HG03060 (cell line): ENCODE data around the gene POLR1C.
"Not testable (repeated sequence)": the region's sequence is repeated elsewhere in the genome, so short reads cannot be mapped to it uniquely, and the experiment has no call there.

Experiments
- ATAC-seq: cut with Tn5 transposase; IDR thresholded peaks from one replicate; pipeline ENCODE4 v1.9.1; 2021; ENCODE audit warnings: low read depth, moderate number of reproducible peaks; ENCODE audit not compliant: unreplicated experiment

POLR1C gene

DNA sequence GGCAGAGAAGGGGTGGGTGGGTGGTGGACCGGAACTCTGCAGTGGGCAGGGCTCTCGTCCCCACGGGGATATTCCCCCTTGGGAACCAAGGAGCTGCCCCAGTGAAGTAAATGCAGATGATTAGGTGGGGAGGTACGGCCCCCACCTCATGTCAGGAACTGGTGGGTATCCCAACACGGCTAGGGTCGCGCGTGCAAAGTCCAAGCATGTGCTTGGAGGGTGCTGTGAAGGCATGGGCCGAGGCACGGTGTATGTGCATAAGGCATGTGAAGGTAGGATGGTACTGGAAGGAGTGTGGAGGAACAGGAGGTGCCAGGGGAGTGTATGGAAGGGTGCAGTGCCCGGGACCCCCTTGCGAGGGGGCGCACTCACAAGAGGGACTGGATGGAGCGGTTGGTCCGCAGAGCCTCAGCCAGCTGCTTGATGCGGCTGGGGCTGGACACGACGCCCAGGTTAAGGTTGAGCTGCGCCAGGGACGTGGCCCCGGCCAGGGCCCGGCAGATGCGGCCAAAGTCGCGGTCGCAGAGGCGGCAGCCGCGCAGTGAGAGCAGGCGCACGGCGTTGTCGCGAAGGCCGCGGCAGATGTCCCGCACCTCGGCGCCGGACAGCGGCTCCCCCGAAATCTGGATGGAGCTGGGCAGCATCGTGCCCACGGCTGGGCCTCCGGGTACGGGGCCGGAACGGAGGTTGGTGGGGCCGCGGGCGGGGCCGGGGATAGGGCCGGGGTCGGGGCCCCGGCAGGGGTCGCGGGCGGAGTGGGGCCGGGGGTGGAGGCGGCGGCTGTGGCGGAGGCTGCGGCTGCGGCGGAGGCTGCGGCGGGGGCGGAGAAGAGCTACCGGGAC is 7.5 kb upstream of the POLR1C start:
- ATAC-seq = no peak

DNA sequence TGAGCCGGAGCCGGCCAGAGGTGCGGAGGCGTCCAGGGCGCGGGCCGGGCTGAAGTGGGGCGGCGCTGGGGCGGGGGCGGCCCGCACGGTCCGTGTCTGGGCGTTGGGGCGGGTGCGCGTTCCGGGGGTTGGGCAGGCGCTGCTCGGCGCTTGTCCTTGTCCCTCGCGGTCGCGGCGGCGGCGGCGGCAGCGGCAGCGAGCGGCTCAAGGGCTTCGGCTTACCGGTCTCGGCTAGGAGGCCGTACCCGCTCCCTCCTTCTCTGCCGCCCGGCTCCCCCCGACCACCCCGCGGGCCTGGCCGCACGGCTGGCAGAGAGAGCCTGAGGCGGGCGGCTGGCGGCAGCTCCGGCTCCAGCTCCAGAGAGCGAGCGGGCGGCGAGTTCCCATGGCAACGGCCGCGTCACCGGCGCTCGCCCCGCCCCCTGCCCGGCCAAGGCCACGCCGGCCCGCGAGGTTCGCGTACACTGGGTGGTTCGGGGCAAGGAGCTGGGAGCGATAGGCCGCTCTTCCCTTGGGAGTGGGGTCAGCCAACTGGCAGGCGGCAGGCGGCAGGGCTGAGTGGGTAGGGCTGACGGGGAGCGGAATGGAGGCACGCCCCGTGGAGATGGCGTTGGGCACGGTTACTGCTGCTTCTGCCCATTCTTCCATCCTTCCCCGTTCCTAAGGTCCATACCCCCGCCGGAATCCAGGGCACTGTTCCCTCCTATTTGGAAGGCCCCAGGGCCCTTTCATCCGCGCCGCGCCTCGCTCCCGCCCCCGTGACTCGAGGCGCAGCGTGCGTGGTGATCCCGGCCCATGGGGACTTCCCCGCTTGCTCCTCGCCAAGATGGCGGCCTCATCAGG is 6.7 kb upstream of the POLR1C start, which contains the start of gene LRRC73:
TSS of gene LRRC73 (minus strand) at position 363 of the 843 bp plus-strand sequence. CDS start 561 bp downstream, outside the sequence.
- no peak for ATAC-seq

- ATAC-seq = no peak
Observed at GRCh38 chr6:43510827-43511163, 6.1 kb upstream of the POLR1C start.

- ATAC-seq = no peak
Observed at GRCh38 chr6:43511824-43512415, 5.0 kb upstream of the POLR1C start.

DNA sequence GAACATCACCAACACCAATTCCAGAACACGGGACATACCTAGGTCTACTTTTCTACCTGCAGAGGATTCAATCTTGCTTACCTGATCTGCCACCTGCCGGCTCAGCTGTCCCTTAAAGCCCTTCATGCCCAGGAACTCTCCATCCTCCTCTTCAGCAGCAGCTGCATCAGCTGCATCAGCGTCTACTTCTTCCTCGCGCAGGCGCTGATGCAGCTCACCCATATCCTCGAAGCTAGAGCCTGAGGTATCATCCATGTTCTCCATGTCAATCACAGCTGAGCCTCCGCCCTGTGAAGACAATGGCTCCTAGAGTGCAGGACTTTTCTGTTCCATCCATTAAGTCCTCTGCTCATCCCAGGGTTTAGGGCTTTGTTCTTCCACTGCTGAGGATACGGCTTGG is 1.1 kb upstream of the POLR1C start:
- no peak for ATAC-seq

DNA sequence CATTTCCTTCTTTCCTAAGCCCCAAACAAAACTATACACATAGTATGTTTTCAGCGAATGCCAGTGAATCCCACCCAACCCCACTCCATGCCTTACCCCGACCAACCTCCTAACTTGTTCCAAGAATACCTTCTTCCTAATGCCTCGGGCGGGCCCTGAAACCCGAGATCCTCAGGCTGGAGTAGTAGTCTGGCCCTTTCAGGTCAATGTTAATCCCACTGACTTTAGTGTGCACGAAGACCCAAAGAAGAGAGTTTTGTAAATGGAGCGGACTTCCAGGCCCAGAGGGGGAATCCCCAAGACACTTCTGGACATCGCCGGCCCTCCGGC is 557 bp upstream of the POLR1C start:
- no peak for ATAC-seq

DNA sequence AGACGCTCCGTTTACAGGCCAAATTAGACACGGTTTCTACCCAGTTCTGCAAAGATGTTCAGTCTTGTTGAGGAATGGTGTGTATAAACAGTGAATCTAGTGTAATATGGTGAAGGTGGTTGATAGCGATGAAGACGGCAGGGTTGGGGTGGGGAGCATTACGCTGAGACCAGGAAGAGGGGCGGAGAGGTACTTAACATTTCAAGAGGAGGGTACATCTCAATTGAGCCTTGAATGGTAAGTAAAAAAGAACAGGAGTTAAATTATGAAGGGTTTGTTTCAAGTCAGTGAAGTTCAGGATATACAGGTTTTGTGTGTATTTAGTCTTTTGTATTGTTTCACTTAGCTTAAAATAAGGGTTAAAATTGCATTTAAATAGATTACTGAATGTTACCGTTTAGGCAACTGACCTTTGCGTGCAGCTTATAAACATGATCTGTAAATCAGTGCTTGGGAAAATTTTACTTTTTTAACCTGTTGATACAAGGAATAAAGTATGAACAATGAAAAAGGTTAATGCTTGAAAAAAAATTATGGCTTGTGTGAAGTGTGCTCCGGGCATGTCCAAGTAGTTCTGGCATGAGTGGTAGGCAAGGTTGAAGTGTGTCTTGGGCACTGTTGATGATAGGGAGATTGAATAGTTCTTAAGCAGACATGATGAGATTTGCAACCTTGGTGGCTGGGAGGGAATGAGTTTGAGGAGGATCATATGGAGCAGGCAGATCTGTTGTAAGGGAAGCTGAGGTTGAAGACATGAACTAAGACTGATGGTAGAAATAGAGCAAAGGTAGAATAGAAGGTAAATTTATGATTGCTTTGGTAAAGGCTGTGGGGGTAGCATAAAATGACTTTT is 842 bp downstream of the POLR1C start:
- no peak for ATAC-seq

DNA sequence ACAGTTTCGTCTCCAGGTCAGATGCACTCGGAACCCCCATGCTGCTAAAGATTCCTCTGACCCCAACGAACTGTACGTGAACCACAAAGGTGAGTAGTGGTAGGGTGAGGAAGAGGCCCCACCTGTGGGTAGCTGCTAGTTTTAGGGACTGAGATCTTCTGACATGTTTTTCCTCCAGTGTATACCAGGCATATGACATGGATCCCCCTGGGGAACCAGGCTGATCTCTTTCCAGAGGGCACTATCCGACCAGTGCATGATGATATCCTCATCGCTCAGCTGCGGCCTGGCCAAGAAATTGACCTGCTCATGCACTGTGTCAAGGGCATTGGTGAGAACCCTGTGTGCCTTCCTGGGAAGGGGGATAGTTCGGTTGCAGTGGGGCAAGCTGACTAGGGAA is 3.2 kb downstream of the POLR1C start:
- no peak for ATAC-seq

DNA sequence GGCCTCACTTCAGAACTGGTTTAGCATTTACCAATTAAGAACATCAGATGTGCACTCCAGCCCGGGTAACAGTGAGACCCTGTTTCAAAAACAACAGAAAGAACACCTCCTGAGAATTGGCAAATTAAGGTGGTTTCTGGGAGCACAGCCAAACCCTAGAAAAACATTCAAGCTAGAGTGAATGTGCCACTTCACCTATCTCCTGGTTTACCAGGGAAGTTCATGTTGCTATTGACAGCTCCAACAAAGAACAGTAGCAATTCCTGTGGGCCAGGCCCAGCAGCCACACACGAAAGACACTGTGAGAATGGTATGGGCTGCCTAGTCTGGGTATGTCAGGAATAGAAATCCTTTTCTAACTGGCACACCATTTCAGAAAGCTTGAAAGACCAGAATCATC is 4.9 kb downstream of the POLR1C start:
- ATAC-seq = no peak

- ATAC-seq = no peak
Observed at GRCh38 chr6:43522547-43523261, 5.8 kb downstream of the POLR1C start.

GRCh38 chr6:43523284-43523683 is 6.4 kb downstream of the POLR1C start:
- no peak for ATAC-seq

GRCh38 chr6:43524483-43524961 is 7.6 kb downstream of the POLR1C start:
- no peak for ATAC-seq

GRCh38 chr6:43532201-43532600 is 15.3 kb downstream of the POLR1C start:
- no peak for ATAC-seq

DNA sequence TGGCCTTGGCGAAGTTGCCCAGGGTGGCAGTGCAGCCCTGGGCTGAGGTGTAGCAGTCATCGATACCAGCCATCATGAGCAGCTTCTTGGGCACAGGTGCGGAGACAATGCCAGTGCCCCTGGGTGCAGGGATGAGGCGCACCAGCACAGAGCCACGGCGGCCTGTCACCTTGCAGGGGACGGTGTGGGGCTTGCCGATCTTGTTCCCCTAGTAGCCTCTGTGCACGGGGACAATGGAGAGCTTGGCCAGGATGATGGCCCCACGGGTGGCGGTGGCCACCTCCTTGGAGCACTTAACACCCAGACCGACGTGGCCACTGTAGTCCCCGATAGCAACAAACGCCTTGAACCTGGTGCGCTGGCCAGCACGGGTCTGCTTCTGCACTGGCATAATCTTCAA is 22.1 kb downstream of the POLR1C start:
- not testable (repeated sequence) for ATAC-seq

- not testable (repeated sequence) for ATAC-seq
Observed at GRCh38 chr6:43539409-43539808, 22.5 kb downstream of the POLR1C start.

GRCh38 chr6:43540507-43540906 is 23.6 kb downstream of the POLR1C start:
- no peak for ATAC-seq

GRCh38 chr6:43541774-43542471 is 25.0 kb downstream of the POLR1C start:
- ATAC-seq = no peak

DNA sequence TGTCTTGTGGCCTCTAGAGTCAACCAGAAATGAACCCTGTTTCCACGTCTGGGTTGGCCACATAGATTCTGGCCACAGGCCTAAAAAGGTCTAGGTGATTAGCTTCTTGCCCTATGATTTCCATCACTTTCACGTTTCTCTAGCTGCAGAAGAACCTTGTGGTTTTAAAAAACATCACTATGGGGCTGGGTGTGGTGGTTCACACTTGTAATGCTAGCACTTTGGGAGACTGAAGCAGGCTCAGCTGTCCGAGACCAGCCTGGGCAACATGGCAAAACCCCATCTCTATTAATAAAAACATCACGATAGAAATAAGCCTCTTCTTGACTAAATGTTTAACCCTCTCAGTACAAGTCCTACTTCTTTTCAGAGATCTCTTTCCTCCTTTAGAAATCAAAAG is 27.6 kb downstream of the POLR1C start:
- ATAC-seq = no peak

DNA sequence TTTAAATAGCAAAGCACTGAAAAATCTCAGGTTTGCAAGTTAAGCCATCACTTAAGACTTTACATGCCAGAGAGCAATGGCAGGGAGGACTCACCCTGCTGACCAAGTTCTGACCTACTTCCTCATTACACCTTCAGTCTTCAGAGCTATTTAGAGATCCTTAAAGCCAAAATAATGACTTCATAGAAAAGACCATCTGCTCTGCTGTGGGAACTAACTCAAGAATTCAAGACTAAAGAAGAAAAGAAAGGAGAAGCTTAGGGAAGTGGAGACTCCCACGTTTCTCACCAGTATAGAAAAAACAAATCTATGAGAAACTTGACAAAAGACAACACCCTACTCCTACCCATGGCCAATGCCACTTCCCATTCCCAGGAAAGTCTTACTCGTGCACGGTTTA is 30.3 kb downstream of the POLR1C start:
- ATAC-seq = no peak
